Upper lobe of right lung (tissue), 1 donor: ENCODE measurements around the gene CADM1. TPM values are rescaled to one million over a fixed set of nuclear protein-coding genes. Genes with fewer than 3 reads are reported as not detected.

ENCODE experiments used
- ATAC-seq: fragments of 200-7000 bp; cut with Tn5 transposase; one replicate; pipeline ENCODE4 v1.9.1; 2020; ENCODE audit warnings: mild to moderate bottlenecking, moderate library complexity
- DNase-seq: peaks from one replicate; pipeline ENCODE4 v3.0.0-alpha.2; 2020
- H3K27ac ChIP-seq: fragments of 200-600 bp; one replicate; pipeline ENCODE4 v1.8.0; 2022
- H3K27me3 ChIP-seq: fragments of 200-600 bp; one replicate; pipeline ENCODE4 v1.8.0; 2022; ENCODE audit warnings: mild to moderate bottlenecking
- H3K36me3 ChIP-seq: fragments of 200-600 bp; one replicate; pipeline ENCODE4 v1.8.0; 2022
- H3K4me1 ChIP-seq: fragments of 200-600 bp; one replicate; pipeline ENCODE4 v1.8.0; 2022
- H3K4me3 ChIP-seq: fragments of 200-600 bp; one replicate; pipeline ENCODE4 v1.8.0; 2022; ENCODE audit warnings: mild to moderate bottlenecking
- H3K9me3 ChIP-seq: fragments of 200-600 bp; one replicate; pipeline ENCODE4 v1.8.0; 2022
- CTCF ChIP-seq: fragments of 200-600 bp; IDR thresholded peaks from one replicate; pipeline ENCODE4 v1.8.0; 2022; ENCODE audit warnings: antibody characterized with exemption
- intact Hi-C: fragments of 100-400 bp; cut with DNase I; formaldehyde crosslinking; loops from one replicate; pipeline ENCODE4 v1.11.0; 2022
- total RNA-seq: library from RNA; stranded (reverse); fragmentation: NEBNext Ultra II Directional; extraction: Animal tissue kit (Norgen Biotek cat#: 25700); gene quantifications from one replicate; pipeline ENCODE4 v1.2.1, GENCODE V29; 2021
- donor health status: DM: no; HTN: yes; CAD: no; lungs with severe emphysema.

CADM1 gene
- total RNA-seq, 1 donor from 2014 or later, result 222 TPM

GRCh38 chr11:115450519-115450918 lies 53.7 kb downstream of the CADM1 start:
- Histone ChIP-seq H3K4me3 (no peak overlapping the region), H3K9me3 (peaks cover 6% of the 10 kb centered on the region), H3K36me3 (no peaks in the 10 kb centered on the region), H3K27me3 (no peaks in the 10 kb centered on the region), H3K4me1 (no peaks in the 10 kb centered on the region), H3K27ac (no peak overlapping the region)
- no peak for TF ChIP-seq CTCF
- ATAC-seq (no peak), DNase-seq (no peak)
- intact Hi-C loops, result no loop called here

DNA sequence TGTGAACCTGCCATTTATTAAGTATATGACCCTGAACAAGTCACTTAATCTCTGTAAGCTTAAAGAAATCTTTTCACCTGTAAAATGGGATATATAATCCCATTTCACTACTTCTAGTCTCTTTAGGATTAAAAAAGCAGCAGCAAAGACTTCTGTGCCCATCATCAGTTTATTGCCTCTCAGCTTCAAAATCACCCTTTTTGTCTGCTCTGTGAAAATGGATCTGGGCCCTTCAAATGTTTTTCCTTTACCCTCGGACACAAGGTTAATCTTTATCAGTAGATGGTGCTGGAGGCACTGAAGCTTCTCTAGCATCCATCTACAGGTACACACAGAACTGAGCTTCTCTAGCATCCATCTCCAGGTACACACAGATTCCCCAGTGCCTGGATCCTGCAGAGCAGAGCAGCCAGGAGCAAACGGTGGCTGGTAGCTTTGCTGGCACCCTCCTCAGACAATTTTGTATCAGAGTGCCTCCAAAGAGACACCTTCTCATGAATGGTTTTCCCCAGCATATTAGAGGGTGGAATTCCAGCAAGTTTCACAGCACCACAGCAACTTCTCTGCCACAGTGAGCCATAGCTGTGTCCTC lies 56.8 kb downstream of the CADM1 start:
- Histone ChIP-seq H3K27me3 (no peaks in the 10 kb centered on the region), H3K4me3 (no peak overlapping the region), H3K9me3 (peaks cover 6% of the 10 kb centered on the region), H3K27ac (no peak overlapping the region), H3K36me3 (no peaks in the 10 kb centered on the region), H3K4me1 (no peaks in the 10 kb centered on the region)
- no peak for DNase-seq
- no peak for ATAC-seq
- intact Hi-C loops, result no loop called here
- no peak for TF ChIP-seq CTCF

DNA sequence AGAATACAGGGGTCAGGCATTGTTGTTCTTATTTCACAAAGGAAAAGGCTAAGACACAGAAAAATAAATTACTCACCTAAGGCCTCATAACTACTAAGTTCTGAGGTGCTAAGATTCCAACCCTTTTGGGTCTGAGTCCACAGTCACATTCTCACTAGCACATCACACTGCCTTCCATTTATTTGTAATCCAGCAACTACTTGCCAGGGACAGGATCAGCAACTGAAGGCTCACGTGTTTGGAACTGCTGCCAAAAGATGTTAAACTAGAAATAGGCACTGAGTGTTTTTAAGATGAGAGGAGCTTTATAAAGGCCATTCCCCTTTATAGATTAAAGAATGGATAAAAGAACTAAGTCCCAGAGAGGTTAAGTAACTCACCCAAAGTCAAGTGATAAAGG lies 58.0 kb downstream of the CADM1 start:
- no peaks in the 10 kb centered on the region for H3K27me3 ChIP-seq
- ATAC-seq (no peak), DNase-seq (no peak)
- H3K4me3 ChIP-seq, result no peak overlapping the region
- no peak overlapping the region for H3K27ac ChIP-seq
- intact Hi-C loops, result no loop called here
- H3K9me3 ChIP-seq, result peaks cover 6% of the 10 kb centered on the region
- H3K4me1 ChIP-seq, result no peaks in the 10 kb centered on the region
- TF ChIP-seq CTCF, result no peak
- H3K36me3 ChIP-seq, result no peaks in the 10 kb centered on the region

GRCh38 chr11:115444542-115444941 lies 59.7 kb downstream of the CADM1 start:
- no peak for ATAC-seq
- H3K27ac ChIP-seq, result no peak overlapping the region
- intact Hi-C loops, result no loop called here
- peaks cover under 1% of the 10 kb centered on the region for H3K4me1 ChIP-seq
- no peak for TF ChIP-seq CTCF
- H3K36me3 ChIP-seq, result no peaks in the 10 kb centered on the region
- H3K27me3 ChIP-seq, result no peaks in the 10 kb centered on the region
- DNase-seq, result no peak
- H3K9me3 ChIP-seq, result peaks cover 6% of the 10 kb centered on the region
- no peak overlapping the region for H3K4me3 ChIP-seq

DNA sequence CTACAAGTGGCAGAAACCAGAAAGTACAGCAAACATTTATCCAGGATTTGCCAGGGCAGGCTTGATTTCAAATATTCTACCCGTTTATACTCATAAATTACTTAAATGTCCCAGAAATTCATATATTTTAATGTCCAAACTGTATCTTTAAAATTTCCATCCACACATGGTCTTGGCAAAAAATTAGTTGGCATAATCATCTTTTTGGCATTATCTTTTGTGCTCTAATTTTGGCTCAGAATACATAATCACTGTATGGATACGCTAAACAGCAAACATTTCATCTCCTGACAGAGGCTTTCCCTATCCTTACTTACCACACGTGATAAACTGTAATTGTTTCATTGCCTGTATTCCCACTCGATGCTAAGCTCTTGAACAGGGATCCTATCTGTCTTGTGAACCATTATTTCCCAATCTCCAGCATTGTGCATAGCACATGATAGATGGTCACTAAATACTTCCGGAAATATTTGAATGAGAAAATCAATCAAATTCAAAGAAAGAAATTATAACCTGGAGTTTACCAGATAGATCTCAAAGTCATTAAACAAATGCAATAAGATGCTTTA lies 64.2 kb downstream of the CADM1 start:
- no peak for ATAC-seq
- Histone ChIP-seq H3K36me3 (no peaks in the 10 kb centered on the region), H3K27ac (no peak overlapping the region), H3K4me3 (no peak overlapping the region), H3K9me3 (no peaks in the 10 kb centered on the region), H3K4me1 (peaks cover 9% of the 10 kb centered on the region), H3K27me3 (no peaks in the 10 kb centered on the region)
- TF ChIP-seq CTCF, result no peak
- intact Hi-C loops, result no loop called here
- no peak for DNase-seq

- H3K27me3 ChIP-seq, result no peaks in the 10 kb centered on the region
- DNase-seq, result no peak
- no peak overlapping the region for H3K27ac ChIP-seq
- no peaks in the 10 kb centered on the region for H3K9me3 ChIP-seq
- no peak for TF ChIP-seq CTCF
- ATAC-seq, result peak; percentile 88
- no peak overlapping the region for H3K4me3 ChIP-seq
- H3K36me3 ChIP-seq, result no peaks in the 10 kb centered on the region
- intact Hi-C loops, result no loop called here
- peaks cover 9% of the 10 kb centered on the region for H3K4me1 ChIP-seq
Observed at GRCh38 chr11:115439385-115439784, 64.8 kb downstream of the CADM1 start.
